ENCODE results near the gene NUP88.
"Not testable (repeated sequence)": the region's sequence is repeated elsewhere in the genome, so short reads cannot be mapped to it uniquely, and the experiment has no call there.

NUP88 gene

DNA sequence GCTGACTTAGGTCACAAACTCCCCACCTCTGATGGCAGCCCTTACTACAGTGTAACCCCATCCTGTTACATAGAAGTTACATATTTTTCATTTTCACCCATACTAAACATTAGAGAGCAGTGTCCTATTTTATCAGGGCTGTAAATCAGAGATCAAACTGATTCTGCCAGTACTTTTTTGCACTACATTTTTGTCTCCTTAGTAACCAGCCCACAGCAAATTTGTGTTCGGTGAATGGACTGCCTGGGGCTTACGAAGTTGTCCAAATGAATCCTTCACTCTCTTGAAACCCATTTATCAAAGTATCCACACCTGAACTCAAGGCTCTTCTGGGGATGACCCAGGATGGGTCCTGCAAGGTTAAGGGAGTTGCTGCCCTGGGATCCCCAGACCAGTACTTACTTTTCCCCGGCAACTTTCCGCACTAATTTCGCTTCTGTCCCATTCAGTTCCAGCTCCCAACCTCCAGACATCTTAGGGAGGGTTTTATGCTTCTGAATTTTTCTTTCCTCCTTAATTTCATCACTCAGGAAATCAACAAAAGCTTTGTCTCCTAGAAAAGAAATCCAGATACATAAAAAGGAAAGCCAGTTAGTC lies 18.4 kb upstream of the NUP88 start:
- no peak for DNase-seq

DNA sequence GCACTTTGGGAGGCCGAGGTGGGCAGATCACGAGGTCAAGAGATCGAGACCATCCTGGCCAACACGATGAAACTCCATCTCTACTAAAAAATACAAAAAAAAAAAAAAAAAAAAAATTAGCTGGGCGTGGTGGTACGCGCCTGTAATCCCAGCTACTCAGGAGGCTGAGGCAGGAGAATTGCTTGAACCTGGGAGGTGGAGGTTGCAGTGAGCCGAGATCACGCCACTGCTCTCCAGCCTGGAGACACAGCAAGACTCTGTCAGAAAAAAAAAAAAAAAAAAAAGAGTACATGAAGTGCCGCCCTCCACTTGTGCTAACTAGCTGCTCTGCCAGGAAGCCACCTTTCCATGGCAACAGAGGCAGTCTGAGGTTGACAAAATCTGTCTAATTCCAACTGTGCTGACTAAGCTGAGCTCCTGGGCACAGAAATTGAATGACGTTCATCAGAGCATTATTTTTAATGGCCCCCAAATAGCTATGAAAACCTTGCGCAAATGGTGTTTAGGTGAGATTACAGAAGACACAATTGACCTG lies 16.4 kb upstream of the NUP88 start:
- H3K27me3 ChIP-seq (replicated peaks; ENCODE audit: control insufficient read depth, insufficient read depth, low read length, poor library complexity, severe bottlenecking); H3K9me3 ChIP-seq (ENCODE audit: control insufficient read depth, low read length); DNase-seq; H3K4me3 ChIP-seq (ENCODE audit: insufficient read depth, low read depth, low read length, poor library complexity, severe bottlenecking); H3K27ac ChIP-seq (ENCODE audit: insufficient read depth, low read length, poor library complexity, severe bottlenecking): not testable (repeated sequence)
- H3K4me1 ChIP-seq (ENCODE audit: control insufficient read depth, insufficient read depth, low read length, poor library complexity, severe bottlenecking): peaks cover 20% of the 10 kb centered on the region
- peaks cover 41% of the 10 kb centered on the region for H3K36me3 ChIP-seq (ENCODE audit: control insufficient read depth, insufficient read depth, low read length)

More for the DNA sequence above, 18.4 kb upstream of the NUP88 start:
- Histone ChIP-seq H3K36me3 (ENCODE audit: control insufficient read depth, insufficient read depth, low read length) (peaks cover 23% of the 10 kb centered on the region), H3K4me1 (ENCODE audit: control insufficient read depth, insufficient read depth, low read length, poor library complexity, severe bottlenecking) (peaks cover 20% of the 10 kb centered on the region), H3K27ac (ENCODE audit: insufficient read depth, low read length, poor library complexity, severe bottlenecking) (peak overlapping the region; percentile 74), H3K4me3 (ENCODE audit: insufficient read depth, low read depth, low read length, poor library complexity, severe bottlenecking) (peak overlapping the region; percentile 80), H3K27me3 (replicated peaks; ENCODE audit: control insufficient read depth, insufficient read depth, low read length, poor library complexity, severe bottlenecking) (no peaks in the 10 kb centered on the region), H3K9me3 (ENCODE audit: control insufficient read depth, low read length) (no peaks in the 10 kb centered on the region)

DNA sequence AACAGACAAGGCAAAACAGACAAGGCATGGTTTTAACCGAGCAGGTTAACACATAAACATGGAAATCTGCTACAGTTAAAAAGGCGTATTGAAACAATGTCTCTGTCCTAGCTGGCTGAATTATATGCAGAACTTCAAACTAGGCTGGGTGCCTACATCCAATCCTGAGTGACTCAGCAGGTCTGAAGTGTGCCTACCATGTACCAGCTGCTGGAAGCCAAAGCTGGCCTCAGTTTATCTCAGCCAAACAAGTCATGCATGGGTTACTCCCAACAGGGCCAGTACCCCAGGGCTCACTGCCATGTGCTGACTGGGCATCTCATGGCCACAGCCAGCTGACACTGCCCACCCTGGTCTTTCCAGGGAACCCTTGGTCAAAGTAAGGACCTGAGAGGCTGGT lies 15.5 kb upstream of the NUP88 start:
- no peak for DNase-seq
- no peak overlapping the region for H3K4me3 ChIP-seq (ENCODE audit: insufficient read depth, low read depth, low read length, poor library complexity, severe bottlenecking)
- H3K9me3 ChIP-seq (ENCODE audit: control insufficient read depth, low read length): no peaks in the 10 kb centered on the region
- H3K4me1 ChIP-seq (ENCODE audit: control insufficient read depth, insufficient read depth, low read length, poor library complexity, severe bottlenecking): peaks cover 20% of the 10 kb centered on the region
- no peaks in the 10 kb centered on the region for H3K27me3 ChIP-seq (replicated peaks; ENCODE audit: control insufficient read depth, insufficient read depth, low read length, poor library complexity, severe bottlenecking)
- no peak overlapping the region for H3K27ac ChIP-seq (ENCODE audit: insufficient read depth, low read length, poor library complexity, severe bottlenecking)
- peaks cover 48% of the 10 kb centered on the region for H3K36me3 ChIP-seq (ENCODE audit: control insufficient read depth, insufficient read depth, low read length)

DNA sequence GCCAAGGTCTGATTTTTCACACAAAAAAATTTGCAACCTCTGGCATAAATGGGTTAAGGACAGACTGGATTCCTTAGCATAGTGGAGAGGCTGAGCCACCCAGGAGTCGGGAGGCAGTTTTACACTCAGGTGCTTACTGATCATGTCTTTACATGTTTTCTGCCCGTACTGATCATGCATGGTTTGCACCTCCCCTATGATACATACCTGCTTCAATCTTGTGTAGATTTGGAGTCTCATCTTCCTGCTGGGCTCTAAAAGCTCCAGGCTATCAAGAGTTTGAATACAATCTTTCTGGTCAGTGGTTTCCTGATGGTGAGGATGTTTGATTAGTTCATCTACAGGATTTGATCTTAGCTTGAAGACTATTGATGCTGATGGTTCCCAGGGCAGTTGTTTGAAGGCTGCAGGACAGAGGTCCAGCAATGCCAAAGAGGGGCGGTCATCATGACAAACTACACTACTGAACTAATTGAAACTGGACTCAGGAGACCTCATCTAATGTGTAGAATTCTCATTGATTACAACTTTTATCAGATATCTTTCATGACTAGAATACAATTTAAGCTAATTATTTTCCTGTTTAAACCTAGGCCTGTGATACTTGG lies 12.6 kb upstream of the NUP88 start:
- Histone ChIP-seq H3K27ac (ENCODE audit: insufficient read depth, low read length, poor library complexity, severe bottlenecking) (no peak overlapping the region), H3K4me3 (ENCODE audit: insufficient read depth, low read depth, low read length, poor library complexity, severe bottlenecking) (no peak overlapping the region)
- no peak for DNase-seq

DNA sequence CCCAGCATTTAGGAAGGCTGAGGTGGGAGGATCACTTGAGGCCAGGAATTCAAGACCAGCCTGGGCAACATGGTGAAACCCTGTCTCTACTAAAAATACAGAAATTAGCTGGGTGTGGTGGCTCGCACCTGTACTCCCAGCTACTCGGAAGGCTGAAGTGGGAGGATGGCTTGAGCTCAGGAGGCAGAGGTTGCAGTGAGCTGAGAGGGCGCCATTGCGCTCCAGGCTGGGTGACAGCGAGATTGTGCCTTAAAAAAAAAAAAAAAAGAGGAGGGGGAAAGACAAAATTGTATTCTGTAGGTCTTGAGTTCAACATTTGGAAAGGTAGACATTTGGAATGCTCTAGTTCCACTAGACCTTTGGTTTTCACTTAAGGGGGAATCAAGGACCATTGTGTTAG lies 11.8 kb upstream of the NUP88 start:
- not testable (repeated sequence) for H3K4me3 ChIP-seq (ENCODE audit: insufficient read depth, low read depth, low read length, poor library complexity, severe bottlenecking); H3K27ac ChIP-seq (ENCODE audit: insufficient read depth, low read length, poor library complexity, severe bottlenecking); DNase-seq; H3K9me3 ChIP-seq (ENCODE audit: control insufficient read depth, low read length); H3K4me1 ChIP-seq (ENCODE audit: control insufficient read depth, insufficient read depth, low read length, poor library complexity, severe bottlenecking); H3K27me3 ChIP-seq (replicated peaks; ENCODE audit: control insufficient read depth, insufficient read depth, low read length, poor library complexity, severe bottlenecking)
- H3K36me3 ChIP-seq (ENCODE audit: control insufficient read depth, insufficient read depth, low read length): peaks cover 79% of the 10 kb centered on the region

More for the DNA sequence above, 12.6 kb upstream of the NUP88 start:
- peaks cover 72% of the 10 kb centered on the region for H3K36me3 ChIP-seq (ENCODE audit: control insufficient read depth, insufficient read depth, low read length)
- no peaks in the 10 kb centered on the region for H3K27me3 ChIP-seq (replicated peaks; ENCODE audit: control insufficient read depth, insufficient read depth, low read length, poor library complexity, severe bottlenecking)
- H3K9me3 ChIP-seq (ENCODE audit: control insufficient read depth, low read length): no peaks in the 10 kb centered on the region
- peaks cover 6% of the 10 kb centered on the region for H3K4me1 ChIP-seq (ENCODE audit: control insufficient read depth, insufficient read depth, low read length, poor library complexity, severe bottlenecking)

DNA sequence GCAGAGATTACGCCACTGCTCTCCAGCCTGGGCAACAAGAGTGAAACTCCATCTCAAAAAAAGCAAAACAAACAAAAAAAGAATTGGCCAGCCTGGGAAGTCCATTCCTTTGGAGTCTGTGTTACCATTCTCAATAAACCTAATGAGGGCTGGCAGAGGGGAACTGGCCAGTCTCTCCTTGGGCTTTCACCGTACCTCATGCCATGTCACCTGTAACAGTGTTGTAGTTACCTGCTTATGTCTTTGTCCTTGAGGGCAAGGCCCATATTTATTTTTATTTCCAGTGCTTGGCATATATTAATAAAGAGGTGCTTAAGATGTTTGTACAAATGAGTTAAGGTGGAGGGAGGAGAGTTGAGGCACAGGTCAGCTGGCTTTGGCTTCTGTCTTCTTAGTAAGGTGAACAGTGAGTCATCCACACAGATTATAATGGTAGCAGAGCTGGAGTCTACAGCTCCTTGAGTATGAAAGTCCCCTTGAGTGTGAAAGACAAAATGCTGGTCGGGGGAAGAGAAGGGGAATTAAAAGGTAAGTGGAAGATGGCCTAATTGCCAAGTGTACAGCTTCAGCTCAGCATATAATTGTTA lies 11.0 kb upstream of the NUP88 start:
- H3K36me3 ChIP-seq (ENCODE audit: control insufficient read depth, insufficient read depth, low read length): peaks cover 86% of the 10 kb centered on the region
- H3K27me3 ChIP-seq (replicated peaks; ENCODE audit: control insufficient read depth, insufficient read depth, low read length, poor library complexity, severe bottlenecking): no peaks in the 10 kb centered on the region
- no peaks in the 10 kb centered on the region for H3K9me3 ChIP-seq (ENCODE audit: control insufficient read depth, low read length)

DNA sequence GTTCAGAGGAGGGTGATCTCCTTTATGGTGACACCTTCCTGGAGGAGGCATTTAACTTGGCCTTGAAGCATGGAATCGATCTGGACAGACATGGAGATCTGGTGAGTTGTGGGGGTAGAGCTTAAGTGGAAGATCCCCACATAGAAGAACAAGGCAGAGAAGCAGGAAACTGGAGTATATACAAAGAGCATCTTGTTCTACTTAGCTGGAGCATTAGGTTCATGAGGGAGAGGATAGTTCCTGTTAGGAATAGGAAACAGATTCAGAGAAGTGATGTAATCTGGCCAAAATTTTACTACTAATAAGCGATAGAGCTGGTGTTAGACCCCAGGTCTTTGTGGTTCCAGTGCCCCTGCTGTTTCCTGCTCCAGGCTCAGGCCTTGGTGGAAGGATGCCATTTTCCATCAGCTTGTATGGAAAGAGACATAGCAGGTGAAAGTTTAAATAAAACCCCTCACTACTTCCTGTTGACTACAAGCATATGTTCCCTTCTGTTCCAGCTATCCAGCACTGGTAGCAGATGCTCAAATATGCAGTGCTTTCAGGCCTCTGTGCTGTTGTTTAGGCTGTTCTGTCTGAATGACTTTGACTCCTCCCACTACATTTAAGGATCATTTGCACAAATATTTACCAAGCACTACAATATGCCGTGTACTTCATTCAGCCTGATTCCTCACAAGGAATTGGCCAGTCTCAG lies 9.9 kb upstream of the NUP88 start:
- no peak overlapping the region for H3K27ac ChIP-seq (ENCODE audit: insufficient read depth, low read length, poor library complexity, severe bottlenecking)
- no peaks in the 10 kb centered on the region for H3K27me3 ChIP-seq (replicated peaks; ENCODE audit: control insufficient read depth, insufficient read depth, low read length, poor library complexity, severe bottlenecking)
- DNase-seq: no peak
- no peak overlapping the region for H3K4me3 ChIP-seq (ENCODE audit: insufficient read depth, low read depth, low read length, poor library complexity, severe bottlenecking)
- no peaks in the 10 kb centered on the region for H3K9me3 ChIP-seq (ENCODE audit: control insufficient read depth, low read length)
- H3K4me1 ChIP-seq (ENCODE audit: control insufficient read depth, insufficient read depth, low read length, poor library complexity, severe bottlenecking): no peaks in the 10 kb centered on the region
- peaks cover 87% of the 10 kb centered on the region for H3K36me3 ChIP-seq (ENCODE audit: control insufficient read depth, insufficient read depth, low read length)

More for the DNA sequence above, 11.0 kb upstream of the NUP88 start:
- no peak for DNase-seq
- Histone ChIP-seq H3K4me1 (ENCODE audit: control insufficient read depth, insufficient read depth, low read length, poor library complexity, severe bottlenecking) (no peaks in the 10 kb centered on the region), H3K4me3 (ENCODE audit: insufficient read depth, low read depth, low read length, poor library complexity, severe bottlenecking) (no peak overlapping the region), H3K27ac (ENCODE audit: insufficient read depth, low read length, poor library complexity, severe bottlenecking) (no peak overlapping the region)

DNA sequence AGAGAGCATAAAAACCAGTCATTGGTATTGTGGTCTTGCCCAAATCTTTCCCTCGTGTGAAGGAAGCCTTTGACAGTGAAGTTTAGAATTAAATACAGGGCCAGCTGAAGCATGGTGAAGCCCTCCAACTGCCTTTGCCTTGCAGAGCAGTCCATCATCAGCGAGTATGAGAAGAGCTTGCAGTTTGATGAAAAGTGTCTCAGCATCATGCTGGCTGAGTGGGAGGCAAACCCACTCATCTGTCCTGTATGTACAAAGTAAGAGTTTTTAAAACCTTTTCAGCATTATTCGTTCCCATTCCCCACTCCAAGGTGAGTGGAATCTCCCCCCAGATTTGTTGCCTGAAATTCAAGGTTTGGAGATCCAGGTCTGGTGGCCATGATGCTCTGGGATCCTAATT lies 6.4 kb upstream of the NUP88 start:
- Histone ChIP-seq H3K27me3 (replicated peaks; ENCODE audit: control insufficient read depth, insufficient read depth, low read length, poor library complexity, severe bottlenecking) (no peaks in the 10 kb centered on the region), H3K4me3 (ENCODE audit: insufficient read depth, low read depth, low read length, poor library complexity, severe bottlenecking) (no peak overlapping the region), H3K9me3 (ENCODE audit: control insufficient read depth, low read length) (no peaks in the 10 kb centered on the region), H3K4me1 (ENCODE audit: control insufficient read depth, insufficient read depth, low read length, poor library complexity, severe bottlenecking) (peaks cover 1% of the 10 kb centered on the region), H3K36me3 (ENCODE audit: control insufficient read depth, insufficient read depth, low read length) (peaks cover 78% of the 10 kb centered on the region), H3K27ac (ENCODE audit: insufficient read depth, low read length, poor library complexity, severe bottlenecking) (no peak overlapping the region)
- DNase-seq: no peak

DNA sequence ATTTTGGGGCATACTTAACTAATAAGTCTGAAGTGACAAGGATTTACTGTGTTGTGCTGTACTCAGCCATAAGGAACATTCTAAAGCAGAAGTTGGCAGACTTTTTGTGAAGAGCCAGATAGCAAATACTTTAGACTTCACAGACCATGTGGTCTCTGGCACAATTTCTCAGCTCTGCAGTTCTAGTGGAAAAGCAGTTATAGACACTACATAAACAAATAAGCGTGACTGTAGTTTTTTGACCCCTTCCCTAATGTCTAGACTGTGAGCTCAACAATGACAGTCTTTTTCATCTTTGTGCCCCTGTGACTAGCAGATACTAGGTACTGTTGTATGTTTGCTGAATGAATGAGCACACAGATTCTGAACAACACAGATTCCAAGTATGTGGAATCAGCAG lies 5.4 kb upstream of the NUP88 start:
- no peak for DNase-seq
- peaks cover 6% of the 10 kb centered on the region for H3K4me1 ChIP-seq (ENCODE audit: control insufficient read depth, insufficient read depth, low read length, poor library complexity, severe bottlenecking)
- H3K27me3 ChIP-seq (replicated peaks; ENCODE audit: control insufficient read depth, insufficient read depth, low read length, poor library complexity, severe bottlenecking): no peaks in the 10 kb centered on the region
- no peak overlapping the region for H3K4me3 ChIP-seq (ENCODE audit: insufficient read depth, low read depth, low read length, poor library complexity, severe bottlenecking)
- peaks cover 71% of the 10 kb centered on the region for H3K36me3 ChIP-seq (ENCODE audit: control insufficient read depth, insufficient read depth, low read length)
- no peak overlapping the region for H3K27ac ChIP-seq (ENCODE audit: insufficient read depth, low read length, poor library complexity, severe bottlenecking)
- no peaks in the 10 kb centered on the region for H3K9me3 ChIP-seq (ENCODE audit: control insufficient read depth, low read length)

DNA sequence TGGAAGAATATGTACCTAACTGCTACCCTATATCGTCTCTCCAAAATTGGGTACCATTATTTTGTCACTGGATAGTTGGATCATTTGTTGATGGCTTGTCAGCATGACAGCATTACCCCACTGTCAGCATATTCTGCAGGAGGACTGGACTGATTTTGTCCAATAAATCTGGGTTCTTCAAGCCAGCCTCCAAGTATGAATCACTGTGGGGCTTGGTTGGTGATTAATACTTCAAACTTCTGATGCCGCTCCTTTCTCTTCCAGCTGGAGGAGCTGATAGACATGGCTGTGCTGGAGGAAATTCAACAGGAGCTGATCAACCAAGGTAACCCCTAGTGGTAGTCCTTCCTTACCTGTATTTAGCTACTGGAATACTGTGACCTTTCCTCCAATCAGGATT lies 3.0 kb upstream of the NUP88 start:
- Histone ChIP-seq H3K27ac (ENCODE audit: insufficient read depth, low read length, poor library complexity, severe bottlenecking) (no peak overlapping the region), H3K36me3 (ENCODE audit: control insufficient read depth, insufficient read depth, low read length) (peaks cover 47% of the 10 kb centered on the region), H3K4me3 (ENCODE audit: insufficient read depth, low read depth, low read length, poor library complexity, severe bottlenecking) (no peak overlapping the region), H3K4me1 (ENCODE audit: control insufficient read depth, insufficient read depth, low read length, poor library complexity, severe bottlenecking) (peaks cover 6% of the 10 kb centered on the region), H3K9me3 (ENCODE audit: control insufficient read depth, low read length) (no peaks in the 10 kb centered on the region), H3K27me3 (replicated peaks; ENCODE audit: control insufficient read depth, insufficient read depth, low read length, poor library complexity, severe bottlenecking) (no peaks in the 10 kb centered on the region)
- DNase-seq: no peak

Data from effector memory CD4-positive, alpha-beta T cell (primary cell).